Skeletal muscle tissue (tissue), 4 donors: ENCODE measurements around the gene MS4A2. TPM values are rescaled to one million over a fixed set of nuclear protein-coding genes. Genes with fewer than 3 reads are reported as not detected.
"Not testable (repeated sequence)": the region's sequence is repeated elsewhere in the genome, so short reads cannot be mapped to it uniquely, and the experiment has no call there.

ENCODE experiments used
- H3K27ac ChIP-seq: one replicate; pipeline ENCODE4 v1.7.0; 2013; ENCODE audit warnings: mild to moderate bottlenecking, low read depth, low read length, inconsistent platforms
- H3K27me3 ChIP-seq, 3 donors: one replicate each; pipeline ENCODE4 v1.7.0; 2013; ENCODE audit warnings: low read length in 3 of 3; ENCODE audit not compliant: control insufficient read depth in 3 of 3, insufficient read depth in 3 of 3
- H3K36me3 ChIP-seq, 3 donors: one replicate each; pipeline ENCODE4 v1.7.0; 2013; ENCODE audit warnings: low read length in 3 of 3; ENCODE audit not compliant: control insufficient read depth in 3 of 3, insufficient read depth in 3 of 3
- H3K4me1 ChIP-seq, 3 donors: one replicate each; pipeline ENCODE4 v1.7.0; 2013; ENCODE audit warnings: low read length in 3 of 3, mild to moderate bottlenecking in 3 of 3; ENCODE audit not compliant: control insufficient read depth in 3 of 3, insufficient read depth in 3 of 3
- H3K4me3 ChIP-seq, 3 donors: one replicate each; pipeline ENCODE4 v1.7.0; 2013; ENCODE audit warnings: low read length in 3 of 3
- H3K9ac ChIP-seq, 3 donors: one replicate each; pipeline ENCODE4 v1.7.0; 2013; ENCODE audit warnings: low read length in 3 of 3, mild to moderate bottlenecking in 3 of 3, moderate library complexity in 2 of 3, low read depth in 1 of 3
- H3K9me3 ChIP-seq, 3 donors: one replicate each; pipeline ENCODE4 v1.7.0; 2013; ENCODE audit warnings: low read length in 3 of 3; ENCODE audit not compliant: control insufficient read depth in 3 of 3
- total RNA-seq: library from RNA; depleted of rRNA; stranded (reverse); fragments of >200 nt; gene quantifications from one replicate; pipeline ENCODE4 v1.2.3, GENCODE V29; 2014
- donor health status: Osteomylitis.

The MS4A2 gene
- total RNA-seq, 1 donor from 2014 or later: under 0.01 TPM

DNA sequence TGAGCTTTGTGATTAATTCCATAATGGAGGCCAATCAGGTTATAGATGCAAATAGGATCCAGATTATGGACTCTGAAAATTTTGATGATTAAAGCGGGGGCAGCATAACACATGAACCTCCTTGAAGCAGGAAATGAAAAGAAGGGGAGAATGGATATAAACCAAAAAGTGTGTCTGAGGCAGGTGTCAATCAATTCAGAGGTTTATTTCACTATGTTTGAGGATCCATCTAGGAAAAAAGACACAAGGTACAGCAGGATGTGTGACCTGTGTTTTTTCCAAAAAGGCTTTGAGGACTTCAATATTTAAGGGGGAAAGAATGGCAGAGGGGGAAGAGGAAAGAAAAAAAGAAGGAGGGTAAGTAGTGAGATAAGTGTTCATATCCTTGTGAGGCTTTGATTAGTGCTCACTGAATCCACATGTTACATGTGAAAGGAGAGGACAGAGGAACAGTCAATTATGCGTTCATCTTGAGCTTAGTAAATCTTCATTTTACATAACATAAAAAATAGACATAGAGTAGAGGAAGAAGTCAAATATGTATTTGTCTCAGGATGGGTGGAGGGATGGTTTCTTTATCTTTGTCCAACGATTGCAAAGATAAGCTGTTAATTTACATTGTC is 34.1 kb downstream of the MS4A2 start:
- no peak overlapping the region for H3K4me3 ChIP-seq
- H3K36me3 ChIP-seq: no peaks in the 10 kb centered on the region
- no peak overlapping the region for H3K9ac ChIP-seq
- no peaks in the 10 kb centered on the region for H3K9me3 ChIP-seq
- no peaks in the 10 kb centered on the region for H3K27me3 ChIP-seq
- no peak overlapping the region for H3K27ac ChIP-seq
- H3K4me1 ChIP-seq: no peaks in the 10 kb centered on the region

DNA sequence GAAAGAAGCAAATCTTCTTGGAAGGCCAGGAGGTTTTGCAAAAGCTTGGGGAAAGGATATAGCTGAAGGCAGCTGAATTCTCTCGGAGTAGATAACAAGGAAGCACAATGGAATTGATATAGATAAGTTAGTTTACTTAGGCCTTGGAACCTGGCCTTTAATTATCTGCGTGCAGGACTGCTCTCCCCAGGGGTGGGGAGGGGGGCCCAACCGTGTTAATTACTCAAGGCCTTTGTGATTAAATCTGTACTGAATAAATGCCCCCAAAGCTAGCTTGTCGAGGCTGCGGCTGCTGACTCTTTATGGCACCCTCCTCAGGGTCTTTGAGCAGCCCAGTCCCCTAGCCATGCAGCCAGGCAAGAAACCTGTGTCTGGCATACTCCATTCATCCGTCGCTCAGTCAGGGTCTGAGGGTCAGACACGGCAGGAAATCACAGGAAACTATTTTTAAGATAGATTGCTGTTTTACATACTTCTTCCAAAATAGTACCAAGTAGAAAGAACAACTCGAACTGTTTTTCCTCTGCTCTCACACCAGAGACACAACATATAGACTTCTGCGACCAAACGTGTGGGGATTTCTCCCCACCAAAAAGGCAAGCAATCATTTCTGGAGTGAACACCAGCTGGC is 36.5 kb downstream of the MS4A2 start:
- H3K9ac ChIP-seq: no peak overlapping the region
- no peak overlapping the region for H3K4me3 ChIP-seq

GRCh38 chr11:60125956-60126585 is 37.6 kb downstream of the MS4A2 start:
- Histone ChIP-seq H3K9me3 (no peaks in the 10 kb centered on the region), H3K27me3 (no peaks in the 10 kb centered on the region), H3K4me1 (no peaks in the 10 kb centered on the region), H3K27ac (no peak overlapping the region), H3K9ac (no peak overlapping the region), H3K4me3 (no peak overlapping the region), H3K36me3 (no peaks in the 10 kb centered on the region)

More for the DNA sequence above, 36.5 kb downstream of the MS4A2 start:
- H3K27ac ChIP-seq: no peak overlapping the region
- no peaks in the 10 kb centered on the region for H3K4me1 ChIP-seq
- H3K36me3 ChIP-seq: no peaks in the 10 kb centered on the region
- no peaks in the 10 kb centered on the region for H3K9me3 ChIP-seq
- no peaks in the 10 kb centered on the region for H3K27me3 ChIP-seq

DNA sequence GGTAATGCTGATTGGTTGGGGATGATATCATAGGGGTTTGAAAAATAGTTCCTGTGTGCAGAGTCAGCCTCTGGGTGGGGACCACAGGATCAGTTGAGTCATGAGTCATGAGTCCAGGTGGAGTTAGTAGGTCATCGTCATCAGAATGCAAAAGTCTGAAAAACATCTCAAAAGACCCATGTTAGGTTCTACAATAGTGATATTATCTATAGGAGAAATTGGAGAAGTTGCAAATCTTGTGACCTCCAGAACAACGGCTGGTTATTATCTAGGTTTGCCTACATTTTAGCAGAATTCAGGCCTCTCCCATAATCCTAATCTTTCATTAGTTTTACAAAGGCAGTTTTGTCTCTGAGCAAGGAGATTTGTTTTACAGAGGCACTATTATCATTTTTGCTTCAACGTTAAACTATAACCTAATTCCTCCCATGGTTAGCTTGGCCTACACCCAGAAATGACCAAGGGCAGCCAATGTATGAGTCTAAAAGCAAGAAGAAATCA is 38.9 kb downstream of the MS4A2 start:
- no peak overlapping the region for H3K4me3 ChIP-seq
- no peak overlapping the region for H3K9ac ChIP-seq
- H3K27ac ChIP-seq: no peak overlapping the region
- no peaks in the 10 kb centered on the region for H3K4me1 ChIP-seq
- H3K27me3 ChIP-seq: no peaks in the 10 kb centered on the region
- no peaks in the 10 kb centered on the region for H3K36me3 ChIP-seq
- H3K9me3 ChIP-seq: no peaks in the 10 kb centered on the region

DNA sequence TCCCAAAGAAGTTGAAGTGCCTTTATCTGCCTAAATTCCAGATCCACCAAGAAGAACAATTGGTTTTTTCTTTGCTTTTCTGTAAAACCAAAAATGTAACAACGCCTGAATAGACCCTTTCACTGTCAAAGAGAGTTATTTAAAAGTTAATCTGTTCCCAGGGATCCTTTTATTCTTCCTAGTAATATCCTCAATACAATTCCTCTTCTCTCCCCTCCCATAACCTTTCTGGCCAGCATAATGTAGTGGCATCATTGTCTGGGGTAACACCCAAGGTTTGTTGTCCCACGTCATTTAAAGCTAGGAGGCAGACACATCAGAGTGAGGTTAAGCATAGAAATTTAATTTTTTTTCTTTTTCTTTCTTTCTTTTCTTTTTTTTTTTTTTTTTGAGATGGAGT is 39.9 kb downstream of the MS4A2 start:
- Histone ChIP-seq H3K4me1 (no peaks in the 10 kb centered on the region), H3K9me3 (no peaks in the 10 kb centered on the region), H3K27me3 (no peaks in the 10 kb centered on the region), H3K4me3 (no peak overlapping the region), H3K36me3 (no peaks in the 10 kb centered on the region), H3K27ac (no peak overlapping the region), H3K9ac (no peak overlapping the region)

GRCh38 chr11:60128866-60129265 is 40.4 kb downstream of the MS4A2 start:
- H3K4me1 ChIP-seq, H3K9ac ChIP-seq, H3K27me3 ChIP-seq, H3K9me3 ChIP-seq, H3K27ac ChIP-seq, H3K4me3 ChIP-seq, H3K36me3 ChIP-seq: not testable (repeated sequence)

DNA sequence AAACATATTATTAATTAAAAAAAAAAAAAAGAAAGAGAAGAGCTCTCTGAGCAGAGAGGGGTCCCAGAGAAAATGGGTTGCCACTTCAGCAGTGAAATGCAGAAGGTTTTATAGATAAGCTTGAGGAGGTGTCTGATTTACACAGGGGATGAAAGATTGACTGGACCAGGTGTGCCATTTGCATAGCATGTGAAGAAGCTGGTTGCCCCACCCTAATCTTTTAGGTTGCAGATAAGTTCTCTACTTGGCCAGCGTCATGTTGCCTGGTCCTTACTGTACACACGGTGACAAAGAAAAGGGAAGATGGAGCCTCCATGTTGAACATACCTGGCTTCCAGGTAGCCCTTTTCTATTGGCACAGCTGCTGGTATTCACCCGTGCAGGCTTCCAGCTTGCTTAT is 41.4 kb downstream of the MS4A2 start:
- Histone ChIP-seq H3K27me3 (no peaks in the 10 kb centered on the region), H3K9ac (no peak overlapping the region), H3K4me1 (no peaks in the 10 kb centered on the region), H3K27ac (no peak overlapping the region), H3K36me3 (no peaks in the 10 kb centered on the region), H3K4me3 (no peak overlapping the region), H3K9me3 (no peaks in the 10 kb centered on the region)

DNA sequence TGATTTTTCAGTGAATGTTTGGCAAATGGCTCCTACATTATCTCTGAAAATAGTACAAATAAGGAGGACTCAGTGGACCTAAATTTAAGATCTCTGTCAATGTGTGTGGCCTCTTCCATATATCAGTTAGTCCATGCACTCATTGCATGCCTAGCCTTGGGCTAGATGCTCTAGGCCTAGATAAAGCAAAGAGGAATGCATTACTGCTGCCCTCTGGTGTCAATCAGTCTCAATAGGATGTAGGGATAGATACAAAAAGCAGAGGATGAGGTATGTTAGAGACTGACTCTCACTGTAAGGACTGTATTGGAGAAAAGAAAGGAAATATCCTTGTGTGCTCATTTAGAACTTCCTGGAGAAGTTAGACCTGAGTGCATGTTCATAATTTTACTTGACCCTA is 42.0 kb downstream of the MS4A2 start:
- Histone ChIP-seq H3K27me3 (no peaks in the 10 kb centered on the region), H3K27ac (no peak overlapping the region), H3K9me3 (no peaks in the 10 kb centered on the region), H3K36me3 (no peaks in the 10 kb centered on the region), H3K9ac (no peak overlapping the region), H3K4me1 (no peaks in the 10 kb centered on the region), H3K4me3 (no peak overlapping the region)

DNA sequence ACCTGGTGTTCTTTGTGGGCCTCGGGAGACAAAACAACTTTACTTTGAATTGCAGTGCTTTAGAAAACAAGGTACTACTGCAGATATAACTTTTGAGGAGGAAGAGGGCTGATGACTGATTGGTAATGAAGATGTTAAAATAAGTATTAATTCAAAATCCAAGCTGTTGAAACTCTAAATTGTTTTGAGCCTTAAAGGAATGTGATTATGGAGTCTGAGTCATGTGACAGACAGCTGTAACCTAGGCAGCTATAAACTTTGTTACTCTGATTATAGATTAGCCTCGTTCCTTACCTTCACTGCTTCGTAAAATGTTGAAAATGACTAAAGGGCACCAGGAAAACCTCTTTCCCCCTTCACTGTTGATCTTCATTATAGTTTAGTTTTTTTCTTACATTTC is 43.4 kb downstream of the MS4A2 start:
- Histone ChIP-seq H3K4me1 (no peaks in the 10 kb centered on the region), H3K27ac (no peak overlapping the region), H3K9me3 (peaks cover 2 to 5% (median 4%) of the 10 kb centered on the region in 3 donors), H3K27me3 (no peaks in the 10 kb centered on the region), H3K36me3 (no peaks in the 10 kb centered on the region), H3K4me3 (no peak overlapping the region), H3K9ac (no peak overlapping the region)

- Histone ChIP-seq H3K27ac (no peak overlapping the region), H3K4me1 (no peaks in the 10 kb centered on the region)
These were observed 45.5 kb downstream of the MS4A2 start for GRCh38 chr11:60133917-60134316.

More at GRCh38 chr11:60133917-60134316, 45.5 kb downstream of the MS4A2 start:
- Histone ChIP-seq H3K9me3 (peaks cover 2 to 5% (median 4%) of the 10 kb centered on the region in 3 donors), H3K9ac (no peak overlapping the region), H3K27me3 (no peaks in the 10 kb centered on the region), H3K36me3 (no peaks in the 10 kb centered on the region), H3K4me3 (no peak overlapping the region)
